H9 (cell line): Measurements from ENCODE around the gene POU2F3. TPM values are rescaled to one million over a fixed set of nuclear protein-coding genes. Genes with fewer than 3 reads are reported as not detected.

Experiments used
- DNase-seq: peaks from one replicate; pipeline ENCODE4 v3.0.0-alpha.2; 2017
- H2AFZ ChIP-seq: one replicate; pipeline ENCODE4 v1.6.1; 2013; ENCODE audit warnings: mild to moderate bottlenecking, low read length, control low read depth, moderate library complexity
- H2AK5ac ChIP-seq: 2 replicates; pipeline ENCODE4 v1.6.1; 2013; ENCODE audit warnings: low read length, control low read depth, mixed read lengths; ENCODE audit not compliant: insufficient read length
- H2BK120ac ChIP-seq: one replicate; pipeline ENCODE4 v1.6.1; 2013; ENCODE audit warnings: low read depth, mild to moderate bottlenecking, low read length, control low read depth, inconsistent platforms; ENCODE audit not compliant: poor library complexity, severe bottlenecking
- H2BK12ac ChIP-seq: 2 replicates; pipeline ENCODE4 v1.6.1; 2013; ENCODE audit warnings: low read length, control low read depth, mixed read lengths, low read depth; ENCODE audit not compliant: insufficient read length
- H2BK15ac ChIP-seq: 2 replicates; pipeline ENCODE4 v1.6.1; 2013; ENCODE audit warnings: low read depth, low read length, control low read depth
- H2BK20ac ChIP-seq: one replicate; pipeline ENCODE4 v1.6.1; 2013; ENCODE audit warnings: low read depth, mild to moderate bottlenecking, low read length, control low read depth, inconsistent platforms; ENCODE audit not compliant: poor library complexity, severe bottlenecking
- H2BK5ac ChIP-seq: 2 replicates; pipeline ENCODE4 v1.6.1; 2013; ENCODE audit warnings: low read length, control low read depth, mixed read lengths; ENCODE audit not compliant: insufficient read length
- H3K14ac ChIP-seq: 2 replicates; pipeline ENCODE4 v1.6.1; 2013; ENCODE audit warnings: low read length, control low read depth; ENCODE audit not compliant: insufficient read depth
- H3K18ac ChIP-seq: 2 replicates; pipeline ENCODE4 v1.6.1; 2013; ENCODE audit warnings: low read depth, mild to moderate bottlenecking, mixed read lengths, low read length, control low read depth; ENCODE audit not compliant: insufficient read length
- H3K23ac ChIP-seq: 2 replicates; pipeline ENCODE4 v1.6.1; 2013; ENCODE audit warnings: low read length, control low read depth, mixed read lengths, low read depth; ENCODE audit not compliant: insufficient read length
- H3K23me2 ChIP-seq: 2 replicates; pipeline ENCODE4 v1.6.1; 2013; ENCODE audit warnings: low read depth, mild to moderate bottlenecking, mixed read lengths, low read length, control low read depth; ENCODE audit not compliant: insufficient read length, poor library complexity, severe bottlenecking
- H3K27ac ChIP-seq: 2 replicates; pipeline ENCODE4 v1.5.1; 2013; ENCODE audit warnings: low read length, control low read depth, mixed read lengths, low read depth; ENCODE audit not compliant: insufficient read length
- H3K27me3 ChIP-seq: 2 replicates; pipeline ENCODE4 v1.6.1; 2013; ENCODE audit warnings: low read length, control low read depth, inconsistent platforms; ENCODE audit not compliant: insufficient read depth
- H3K4ac ChIP-seq: 2 replicates; pipeline ENCODE4 v1.6.1; 2013; ENCODE audit warnings: low read depth, mild to moderate bottlenecking, control low read depth, inconsistent platforms, low read length, moderate library complexity
- H3K4me1 ChIP-seq: 2 replicates; pipeline ENCODE4 v1.6.1; 2013; ENCODE audit warnings: low read length, control low read depth, inconsistent platforms; ENCODE audit not compliant: insufficient read depth
- H3K4me2 ChIP-seq: 2 replicates; pipeline ENCODE4 v1.6.1; 2013; ENCODE audit warnings: low read length, control low read depth, mixed read lengths; ENCODE audit not compliant: insufficient read length, insufficient read depth
- H3K56ac ChIP-seq: 2 replicates; pipeline ENCODE4 v1.6.1; 2013; ENCODE audit warnings: low read depth, mild to moderate bottlenecking, mixed read lengths, low read length, control low read depth; ENCODE audit not compliant: insufficient read length
- H3K79me1 ChIP-seq: 2 replicates; pipeline ENCODE4 v1.6.1; 2013; ENCODE audit warnings: low read depth, mild to moderate bottlenecking, moderate library complexity, low read length, control low read depth, inconsistent platforms; ENCODE audit not compliant: insufficient read depth, poor library complexity, severe bottlenecking
- H3K79me2 ChIP-seq: 2 replicates; pipeline ENCODE4 v1.6.1; 2013; ENCODE audit warnings: low read length, control low read depth, inconsistent platforms; ENCODE audit not compliant: insufficient read depth
- H3K9ac ChIP-seq: 2 replicates; pipeline ENCODE4 v1.6.1; 2013; ENCODE audit warnings: low read length, control low read depth, mixed read lengths; ENCODE audit not compliant: insufficient read length; ENCODE audit errors: extremely low read depth
- H3K9me3 ChIP-seq: one replicate; pipeline ENCODE4 v1.6.1; 2013; ENCODE audit warnings: low read depth, low read length, inconsistent platforms; ENCODE audit not compliant: control insufficient read depth
- H3T11ph ChIP-seq: one replicate; pipeline ENCODE4 v1.6.1; 2013; ENCODE audit warnings: mild to moderate bottlenecking, low read length, control low read depth, inconsistent platforms
- H4K20me1 ChIP-seq: one replicate; pipeline ENCODE4 v1.6.1; 2013; ENCODE audit not compliant: control insufficient read depth, insufficient read length, insufficient read depth
- H4K5ac ChIP-seq: 2 replicates; pipeline ENCODE4 v1.6.1; 2013; ENCODE audit warnings: low read depth, mild to moderate bottlenecking, mixed read lengths, low read length, control low read depth; ENCODE audit not compliant: insufficient read length
- H4K8ac ChIP-seq: replicated peaks from 2 replicates; pipeline ENCODE4 v1.6.1; 2013; ENCODE audit warnings: low read length, control low read depth, mixed read lengths, low read depth; ENCODE audit not compliant: insufficient read length
- H4K91ac ChIP-seq: 2 replicates; pipeline ENCODE4 v1.6.1; 2013; ENCODE audit warnings: low read depth, mild to moderate bottlenecking, moderate library complexity, mixed read lengths, low read length, control low read depth; ENCODE audit not compliant: insufficient read length
- H3K27ac Mint-ChIP-seq, 3 experiments: 2 replicates in 2 of 3; 3 replicates in 1 of 3; pipeline ENCODE4 v1.8.0; 2020 to 2021; ENCODE audit warnings: mixed read lengths in 3 of 3, mild to moderate bottlenecking in 1 of 3, moderate library complexity in 1 of 3
- H3K27me3 Mint-ChIP-seq: 2 replicates; pipeline ENCODE4 v1.8.0; 2021; ENCODE audit warnings: low read depth, mild to moderate bottlenecking, moderate library complexity, mixed read lengths
- H3K36me3 Mint-ChIP-seq, 3 experiments: 2 replicates in 2 of 3; 3 replicates in 1 of 3; pipeline ENCODE4 v1.8.0; 2020 to 2021; ENCODE audit warnings: low read depth in 3 of 3, mixed read lengths in 3 of 3; ENCODE audit not compliant: insufficient read depth in 1 of 3
- H3K4me1 Mint-ChIP-seq, 2 experiments: 2 replicates each; pipeline ENCODE4 v1.8.0; 2020; ENCODE audit warnings: mixed read lengths in 2 of 2
- H3K4me3 Mint-ChIP-seq, 2 experiments: 2 replicates in 1 of 2; 3 replicates in 1 of 2; pipeline ENCODE4 v1.8.0; 2020 to 2021; ENCODE audit warnings: mild to moderate bottlenecking in 2 of 2, mixed read lengths in 2 of 2, moderate library complexity in 1 of 2
- H3K9me3 Mint-ChIP-seq, 2 experiments: 2 replicates in 1 of 2; 3 replicates in 1 of 2; pipeline ENCODE4 v1.8.0; 2020; ENCODE audit warnings: mild to moderate bottlenecking in 2 of 2, mixed read lengths in 2 of 2, moderate library complexity in 1 of 2
- WGBS: extraction: QIAGEN DNeasy Blood & Tissue Kit; methylation state at CpG from one replicate; pipeline ENCODE4 v1.1.7; 2013; ENCODE audit warnings: missing lambda C conversion rate, low lambda C conversion rate, mixed read lengths; ENCODE audit not compliant: insufficient read length; ENCODE audit errors: extremely low coverage; 5-methylcytosine and 5-hydroxymethylcytosine counted together
- total RNA-seq: library from RNA; stranded (reverse); gene quantifications from 2 replicates; pipeline ENCODE4 v1.2.1, GENCODE V29; 2021
- TF ChIP-seq, protein P1 (sequence below): fragments of 200-600 bp; sonication (generic); conservative IDR thresholded peaks from 3 replicates; pipeline ENCODE4 v1.8.0; 2021; ENCODE audit warnings: antibody characterized with exemption, mild to moderate bottlenecking

The POU2F3 gene
- total RNA-seq, 1 experiment from 2014 or later, result 1.1 TPM

DNA sequence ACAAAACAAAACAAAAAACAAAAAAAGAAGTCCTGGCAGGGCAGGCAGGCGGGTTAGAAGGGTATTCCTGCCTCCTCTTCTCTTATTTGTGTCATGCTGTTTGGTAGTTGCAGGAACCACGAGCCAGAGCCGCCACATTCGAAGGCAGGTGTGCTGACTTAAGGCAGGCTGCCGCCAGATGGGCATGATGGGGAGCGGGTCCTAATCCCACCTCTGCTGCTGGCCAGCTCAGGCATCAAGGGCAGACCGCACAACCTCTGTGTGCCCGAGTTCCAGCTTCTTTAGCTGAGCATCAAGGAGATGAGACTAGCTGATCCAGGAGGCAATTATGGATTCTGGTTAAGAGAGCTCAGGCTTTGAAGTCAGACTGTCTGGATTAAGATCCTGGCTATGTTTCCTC lies 17.0 kb upstream of the POU2F3 start:
- Mint-ChIP-seq H3K4me3 (no peak overlapping the region), H3K27ac (no peak overlapping the region), H3K4me1 (peaks cover 22 to 37% of the 10 kb centered on the region in 2 experiments), H3K27me3 (peaks cover 90% of the 10 kb centered on the region), H3K9me3 (no peaks in the 10 kb centered on the region), H3K36me3 (no peaks in the 10 kb centered on the region)
- Histone ChIP-seq H3K27me3 (peaks cover 2% of the 10 kb centered on the region; the same call in 1 of the 2 replicates), H2AK5ac (no peak overlapping the region), H4K91ac (no peak overlapping the region), H3K23ac (no peak overlapping the region), H4K8ac (no peak overlapping the region), H3K4me2 (no peak overlapping the region), H2BK120ac (no peak overlapping the region), H3K79me1 (no peaks in the 10 kb centered on the region), H3K79me2 (no peaks in the 10 kb centered on the region), H2BK15ac (no peak overlapping the region), H3K23me2 (no peaks in the 10 kb centered on the region), H2BK5ac (no peak overlapping the region), H3K9ac (no peak overlapping the region), H2BK12ac (no peak overlapping the region), H3K9me3 (no peaks in the 10 kb centered on the region), H3K14ac (no peak overlapping the region), H3K27ac (no peak overlapping the region), H3K18ac (no peak overlapping the region), H3T11ph (no peak overlapping the region), H4K20me1 (no peaks in the 10 kb centered on the region), H2BK20ac (no peak overlapping the region), H3K4ac (no peak overlapping the region), H3K56ac (no peak overlapping the region), H3K4me1 (no peaks in the 10 kb centered on the region; the same call in 1 of the 2 replicates), H4K5ac (no peak overlapping the region), H2AFZ (no peak overlapping the region)
- TF ChIP-seq, protein P1, sequence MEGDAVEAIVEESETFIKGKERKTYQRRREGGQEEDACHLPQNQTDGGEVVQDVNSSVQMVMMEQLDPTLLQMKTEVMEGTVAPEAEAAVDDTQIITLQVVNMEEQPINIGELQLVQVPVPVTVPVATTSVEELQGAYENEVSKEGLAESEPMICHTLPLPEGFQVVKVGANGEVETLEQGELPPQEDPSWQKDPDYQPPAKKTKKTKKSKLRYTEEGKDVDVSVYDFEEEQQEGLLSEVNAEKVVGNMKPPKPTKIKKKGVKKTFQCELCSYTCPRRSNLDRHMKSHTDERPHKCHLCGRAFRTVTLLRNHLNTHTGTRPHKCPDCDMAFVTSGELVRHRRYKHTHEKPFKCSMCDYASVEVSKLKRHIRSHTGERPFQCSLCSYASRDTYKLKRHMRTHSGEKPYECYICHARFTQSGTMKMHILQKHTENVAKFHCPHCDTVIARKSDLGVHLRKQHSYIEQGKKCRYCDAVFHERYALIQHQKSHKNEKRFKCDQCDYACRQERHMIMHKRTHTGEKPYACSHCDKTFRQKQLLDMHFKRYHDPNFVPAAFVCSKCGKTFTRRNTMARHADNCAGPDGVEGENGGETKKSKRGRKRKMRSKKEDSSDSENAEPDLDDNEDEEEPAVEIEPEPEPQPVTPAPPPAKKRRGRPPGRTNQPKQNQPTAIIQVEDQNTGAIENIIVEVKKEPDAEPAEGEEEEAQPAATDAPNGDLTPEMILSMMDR, result no peak
- no CpG with 5 or more reads among the region's 8 CpGs for WGBS
- no peak for DNase-seq
